HTR-8/SVneo (cell line): Measurements from ENCODE around the gene MPDU1.
"Not testable (repeated sequence)": the region's sequence is repeated elsewhere in the genome, so short reads cannot be mapped to it uniquely, and the experiment has no call there.

Experiments
- DNase-seq: peaks from one replicate; pipeline ENCODE4 v3.0.0; 2011; ENCODE audit warnings: low spot score, mixed read lengths; ENCODE audit not compliant: insufficient read length
- FAIRE-seq: peaks from 2 replicates; lab custom pipeline; 2011; peaks lifted over from hg19 to GRCh38; lab: Jason Lieb, UNC

The MPDU1 gene

GRCh38 chr17:7611635-7612293 is 28.1 kb downstream of the MPDU1 start:
- DNase-seq, result no peak
- no peak for FAIRE-seq

GRCh38 chr17:7612294-7612640 is 28.6 kb downstream of the MPDU1 start:
- FAIRE-seq (no peak), DNase-seq (no peak)

- FAIRE-seq, result no peak
- no peak for DNase-seq
Measured at GRCh38 chr17:7613769-7614424, 30.2 kb downstream of the MPDU1 start.

GRCh38 chr17:7614425-7615264 is 31.0 kb downstream of the MPDU1 start, which contains the start of gene FXR2:
FXR2 (minus strand) TSS chr17:7614897; CDS start chr17:7614532, 365 bp downstream.
- DNase-seq (peak; percentile 100), FAIRE-seq (peak; percentile 99)

- no peak for DNase-seq
- FAIRE-seq, result no peak
Measured at GRCh38 chr17:7615265-7615747, 31.7 kb downstream of the MPDU1 start.

- FAIRE-seq (no peak), DNase-seq (no peak)
Measured at GRCh38 chr17:7618608-7619007, 35.0 kb downstream of the MPDU1 start.

GRCh38 chr17:7620835-7621234 is 37.2 kb downstream of the MPDU1 start:
- no peak for FAIRE-seq
- DNase-seq, result no peak

GRCh38 chr17:7623661-7624060 is 40.0 kb downstream of the MPDU1 start:
- DNase-seq (no peak), FAIRE-seq (no peak)

GRCh38 chr17:7625749-7626148 is 42.1 kb downstream of the MPDU1 start:
- FAIRE-seq, DNase-seq: not testable (repeated sequence)

- DNase-seq, result no peak
- no peak for FAIRE-seq
Measured at GRCh38 chr17:7626307-7626706, 42.7 kb downstream of the MPDU1 start.

GRCh38 chr17:7626956-7627249 is 43.3 kb downstream of the MPDU1 start:
- no peak for DNase-seq
- no peak for FAIRE-seq

GRCh38 chr17:7627250-7628121 is 43.8 kb downstream of the MPDU1 start, which contains the start of gene SAT2:
SAT2 (minus strand) TSS chr17:7627821; CDS start chr17:7627635, 186 bp downstream.
- DNase-seq (peak; percentile 98), FAIRE-seq (peak; percentile 98)

- FAIRE-seq (no peak), DNase-seq (no peak)
Measured at GRCh38 chr17:7629939-7630571, 46.4 kb downstream of the MPDU1 start, which contains the start of gene SHBG. SHBG (plus strand) TSS chr17:7630135; CDS start chr17:7630173, 38 bp downstream.

- DNase-seq, result no peak
- FAIRE-seq, result no peak
Measured at GRCh38 chr17:7631398-7632380, 48.0 kb downstream of the MPDU1 start.

GRCh38 chr17:7632492-7632894 is 48.8 kb downstream of the MPDU1 start:
- DNase-seq (peak; percentile 65), FAIRE-seq (peak; percentile 89)

GRCh38 chr17:7633093-7633492 is 49.4 kb downstream of the MPDU1 start:
- DNase-seq (no peak), FAIRE-seq (no peak)

- FAIRE-seq, result no peak
- peak; percentile 68 for DNase-seq
Measured at GRCh38 chr17:7634384-7634783, 50.7 kb downstream of the MPDU1 start.

GRCh38 chr17:7636163-7636562 is 52.5 kb downstream of the MPDU1 start:
- DNase-seq (no peak), FAIRE-seq (no peak)
